GM21529 (cell line): ENCODE measurements around the gene EFCAB13.
"Not testable (repeated sequence)": the region's sequence is repeated elsewhere in the genome, so short reads cannot be mapped to it uniquely, and the experiment has no call there.

Experiments used
- ATAC-seq: cut with Tn5 transposase; IDR thresholded peaks from one replicate; pipeline ENCODE4 v1.9.1; 2021; ENCODE audit not compliant: unreplicated experiment

Gene EFCAB13

DNA sequence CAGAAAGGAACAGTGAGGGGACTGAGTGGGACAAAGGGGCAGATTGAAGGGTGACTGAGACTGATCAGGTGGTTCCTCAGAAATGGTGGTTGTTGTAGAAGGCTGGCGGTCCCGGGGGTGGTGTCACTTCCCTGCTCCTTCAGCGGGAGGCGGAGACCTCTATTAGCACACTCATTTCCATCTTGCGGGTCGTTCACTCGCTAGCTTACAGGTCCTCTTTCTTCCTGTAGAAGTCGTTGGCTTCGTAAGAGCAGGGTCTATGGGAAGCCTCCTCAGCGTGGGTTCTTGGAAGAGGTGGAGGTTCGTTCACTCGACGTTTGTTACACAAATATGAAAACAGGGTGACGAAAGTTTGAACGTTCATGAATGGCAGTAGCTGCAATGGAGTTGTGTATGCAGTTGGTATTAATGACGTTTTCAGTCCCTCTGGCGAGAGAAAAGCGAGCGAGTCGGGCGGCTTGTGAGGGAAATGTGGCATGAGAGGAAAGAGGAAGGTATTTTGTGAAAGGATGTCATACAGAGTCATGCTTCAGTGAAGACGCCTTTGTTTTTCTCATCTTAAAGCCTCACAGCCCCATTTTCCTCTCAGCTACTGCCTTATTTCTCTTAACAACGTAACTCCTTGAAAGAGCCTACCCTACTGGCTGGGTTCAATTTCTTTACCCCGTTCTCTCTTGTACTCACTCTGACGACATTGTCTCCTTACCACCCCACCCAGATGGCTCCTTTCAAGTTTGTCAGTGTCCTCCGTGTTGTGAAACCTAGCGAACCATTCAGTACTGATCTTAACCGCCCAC is 667 bp downstream of the EFCAB13 start:
- peak; percentile 31 for ATAC-seq

DNA sequence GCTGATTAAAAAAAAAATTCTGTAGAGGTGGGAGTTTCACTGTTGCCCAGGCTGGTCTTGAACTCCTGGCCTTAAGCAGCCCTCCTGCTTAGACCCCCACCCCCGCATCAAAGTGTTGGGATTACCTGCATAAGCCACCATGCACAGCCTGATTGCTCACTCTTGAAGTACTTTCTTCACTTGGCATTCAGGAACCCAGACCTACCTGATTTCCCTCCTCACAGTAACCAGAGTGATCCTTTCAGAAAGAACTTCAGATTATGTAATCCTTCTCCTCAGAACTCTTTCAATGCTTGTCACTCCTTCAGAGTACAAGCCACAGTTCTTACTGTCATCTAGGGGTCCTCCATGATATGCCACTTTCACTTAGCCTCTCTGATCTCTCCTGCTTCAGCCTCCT is 1.4 kb downstream of the EFCAB13 start:
- no peak for ATAC-seq

DNA sequence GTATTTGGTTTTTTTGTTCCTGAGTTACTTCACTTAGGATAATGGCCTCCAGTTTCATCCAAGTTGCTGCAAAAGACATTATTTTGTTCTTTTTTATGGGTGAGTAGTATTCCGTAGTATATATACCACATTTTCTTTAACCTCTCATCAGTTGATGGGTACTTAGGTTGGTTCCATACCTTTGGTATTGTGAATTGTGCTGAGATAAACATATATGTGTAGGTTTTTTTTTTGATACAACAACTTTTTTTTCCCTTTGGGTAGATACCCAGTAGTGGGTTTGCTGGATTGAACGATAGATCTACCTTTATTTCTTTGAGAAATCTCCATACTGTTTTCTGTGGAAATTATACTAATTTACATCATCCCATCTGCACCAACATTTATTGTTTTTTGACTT is 6.8 kb downstream of the EFCAB13 start:
- ATAC-seq, result no peak

DNA sequence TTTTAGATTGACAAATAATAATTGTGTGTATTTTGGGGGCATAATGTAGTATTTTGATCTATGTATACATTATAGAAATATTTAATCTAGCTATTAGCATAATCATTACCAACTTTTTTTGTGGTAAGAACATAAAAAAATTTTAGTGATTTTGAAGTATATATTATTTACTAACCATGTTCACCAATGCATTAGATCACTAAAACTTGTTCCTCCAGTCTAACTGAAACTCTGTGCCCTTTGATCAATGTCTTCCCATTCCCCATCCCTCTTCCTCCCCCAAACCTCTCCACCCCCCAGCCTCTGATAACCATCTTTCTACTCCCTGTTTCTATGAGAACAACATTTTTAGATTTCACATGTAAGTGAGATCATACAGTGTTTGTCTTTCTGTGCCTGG is 8.5 kb downstream of the EFCAB13 start:
- ATAC-seq, result no peak

DNA sequence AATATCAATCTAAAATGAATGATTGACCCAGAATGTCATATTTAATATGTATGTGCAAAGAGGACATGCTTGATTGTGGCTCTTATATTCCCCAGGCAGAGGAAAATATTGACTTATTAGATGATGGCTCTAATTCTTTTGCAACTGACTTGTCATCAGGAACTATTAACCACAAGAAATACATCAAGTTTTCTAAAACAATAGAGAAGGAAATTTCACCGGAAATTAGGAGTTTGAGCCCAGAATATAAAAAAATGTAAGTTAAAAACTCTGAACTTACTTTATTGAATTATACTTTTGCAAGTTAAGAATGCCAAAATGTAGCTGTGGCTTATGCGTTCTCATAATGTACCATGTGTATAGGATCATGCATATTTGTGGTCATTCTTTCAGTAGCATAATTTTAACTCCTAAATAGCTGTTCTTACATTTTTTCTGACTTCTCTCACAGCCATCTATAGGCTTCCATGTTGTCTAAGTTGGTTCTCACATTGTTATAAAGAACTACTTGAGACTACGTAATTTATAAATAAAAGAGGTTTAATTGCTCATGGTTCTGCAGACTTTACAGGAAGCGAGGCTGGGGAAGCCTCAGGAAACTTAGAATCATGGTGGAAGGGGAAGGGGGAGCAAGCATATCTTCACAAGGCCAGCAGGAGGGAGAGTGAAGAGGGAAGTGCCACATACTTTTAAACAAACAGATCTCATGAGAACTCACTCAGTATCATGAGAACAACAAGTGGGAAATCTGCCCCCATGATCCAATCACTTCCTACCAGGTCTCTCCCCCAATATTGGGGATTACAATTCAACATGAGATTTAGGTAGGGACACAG is 11.6 kb downstream of the EFCAB13 start:
- no peak for ATAC-seq

DNA sequence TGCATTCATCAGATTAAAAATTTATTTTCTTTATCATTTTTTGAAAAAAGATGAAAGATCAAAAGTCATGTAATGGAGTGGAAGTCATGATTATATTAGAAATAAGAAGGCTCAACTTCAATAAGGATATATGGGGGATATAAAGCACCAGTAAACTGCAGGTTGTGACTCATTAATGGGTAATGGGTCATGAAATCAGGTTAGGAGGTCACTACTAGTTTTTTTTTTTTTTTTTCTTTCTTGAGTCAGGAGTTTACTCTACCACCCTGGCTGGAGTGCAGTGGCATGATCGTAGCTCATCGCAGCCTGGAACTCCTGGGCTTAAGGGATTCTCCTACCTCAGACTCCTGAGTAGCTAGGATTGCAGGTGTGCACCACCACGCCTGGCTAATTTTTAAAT is 14.3 kb downstream of the EFCAB13 start:
- no peak for ATAC-seq

DNA sequence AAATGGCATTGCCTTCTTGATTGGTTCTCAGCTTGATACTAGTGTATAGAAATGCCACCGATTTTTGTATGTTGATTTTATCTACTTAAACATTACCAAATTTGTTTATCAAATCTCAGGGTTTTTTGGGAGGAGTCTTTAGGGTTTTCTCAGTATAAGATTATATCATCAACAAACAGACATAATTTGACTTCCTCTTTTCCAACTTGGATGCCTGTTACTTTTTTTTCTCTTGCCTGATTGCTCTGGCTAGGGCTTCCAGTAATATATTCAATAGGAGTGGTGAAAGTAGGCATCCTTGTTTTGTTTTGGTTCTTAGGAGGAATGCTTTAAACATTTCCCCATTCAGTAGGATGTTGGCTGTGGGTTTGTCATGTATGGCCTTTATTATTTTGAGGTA is 29.1 kb downstream of the EFCAB13 start:
- ATAC-seq, result no peak

DNA sequence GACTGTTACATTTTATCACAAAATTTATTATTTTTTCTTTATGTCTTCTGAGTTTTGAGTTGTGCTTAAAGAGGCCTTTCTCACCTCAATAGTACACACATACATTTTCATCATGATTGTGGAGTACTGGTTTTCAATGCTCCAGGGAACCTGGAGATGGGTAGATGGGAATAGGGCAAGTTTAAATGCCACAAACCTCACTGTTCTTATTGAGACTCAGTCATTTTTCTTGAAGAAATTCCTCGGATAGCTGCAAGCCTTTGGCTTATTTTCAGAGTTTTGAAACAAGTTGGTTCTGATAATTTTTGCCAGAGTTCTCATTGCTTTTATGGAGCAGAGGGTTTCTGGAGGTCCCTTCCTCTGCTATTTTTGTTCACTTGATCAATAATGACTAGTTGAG is 34.9 kb downstream of the EFCAB13 start:
- no peak for ATAC-seq

DNA sequence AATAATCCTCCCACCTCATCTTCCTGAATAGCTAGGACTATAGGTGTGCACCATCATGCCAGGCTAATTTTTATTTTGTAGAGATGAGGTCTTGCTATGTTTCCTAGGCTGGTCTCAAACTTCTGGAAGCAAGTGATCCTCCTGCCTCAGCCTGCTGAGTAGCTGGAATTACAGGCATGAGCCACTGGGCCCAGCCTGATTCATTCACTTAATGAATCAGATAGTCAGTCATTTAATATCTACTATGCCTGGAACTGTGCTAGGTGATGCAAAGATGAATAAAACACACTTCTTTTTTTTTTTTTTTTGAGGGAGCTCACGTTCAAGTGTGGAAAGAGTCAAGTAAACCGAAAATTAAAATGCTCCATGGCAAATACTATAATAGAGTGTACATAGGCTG is 39.4 kb downstream of the EFCAB13 start:
- no peak for ATAC-seq

DNA sequence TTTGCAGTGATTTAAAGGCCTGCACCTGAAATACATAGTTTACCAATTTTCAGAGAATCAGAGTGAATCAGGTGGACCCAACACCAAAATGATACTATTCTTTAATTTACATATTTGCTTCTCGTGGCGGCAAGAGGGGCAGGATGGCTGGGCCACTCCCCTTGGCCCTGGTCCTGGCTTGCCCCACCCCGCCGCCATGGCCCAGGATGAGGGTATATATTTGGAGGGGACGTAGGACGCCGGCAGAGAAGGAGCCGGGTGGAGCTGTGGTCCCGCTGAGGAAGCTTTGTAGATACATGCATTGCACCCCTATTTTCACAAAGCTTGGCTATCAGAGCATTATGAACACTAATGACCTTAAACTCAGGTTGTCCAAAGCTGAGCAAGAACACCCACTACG is 43.5 kb downstream of the EFCAB13 start:
- ATAC-seq, result no peak

DNA sequence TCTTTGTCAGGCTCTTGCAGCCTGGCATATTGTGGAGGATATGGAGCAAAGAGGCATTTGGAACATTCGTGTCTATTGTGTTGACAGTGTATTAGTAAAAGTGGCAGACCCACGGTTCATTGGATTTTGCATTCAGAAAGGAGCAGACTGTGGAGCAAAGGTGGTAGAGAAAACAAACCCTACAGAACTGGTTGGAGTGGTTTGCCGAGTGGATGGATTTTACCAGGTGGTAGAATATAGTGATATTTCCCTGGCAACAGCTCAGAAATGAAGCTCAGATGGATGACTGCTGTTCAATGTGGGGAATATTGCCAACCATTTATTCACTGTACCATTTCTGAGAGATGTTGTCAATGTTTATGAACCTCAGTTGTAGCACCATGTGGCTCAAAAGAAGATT is 44.5 kb downstream of the EFCAB13 start:
- no peak for ATAC-seq

DNA sequence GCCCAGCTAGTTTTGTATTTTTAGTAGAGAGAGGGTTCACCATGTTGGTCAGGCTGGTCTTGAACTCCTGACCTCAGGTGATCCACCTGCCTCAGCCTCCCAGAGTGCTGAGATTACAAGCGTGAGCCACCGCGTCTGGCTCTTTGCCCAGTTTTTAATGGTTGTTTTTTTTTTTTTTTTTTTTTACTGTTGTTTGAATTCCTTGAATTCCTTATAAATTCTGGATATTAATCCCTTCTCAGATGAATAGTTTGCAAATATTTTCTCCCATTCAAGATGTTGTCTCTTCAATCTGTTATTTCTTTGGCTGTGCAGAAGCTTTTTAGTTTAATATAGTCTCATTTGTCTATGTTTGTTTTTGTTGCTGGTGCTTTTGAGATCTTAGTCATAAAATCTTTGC is 47.1 kb downstream of the EFCAB13 start:
- ATAC-seq, result not testable (repeated sequence)

DNA sequence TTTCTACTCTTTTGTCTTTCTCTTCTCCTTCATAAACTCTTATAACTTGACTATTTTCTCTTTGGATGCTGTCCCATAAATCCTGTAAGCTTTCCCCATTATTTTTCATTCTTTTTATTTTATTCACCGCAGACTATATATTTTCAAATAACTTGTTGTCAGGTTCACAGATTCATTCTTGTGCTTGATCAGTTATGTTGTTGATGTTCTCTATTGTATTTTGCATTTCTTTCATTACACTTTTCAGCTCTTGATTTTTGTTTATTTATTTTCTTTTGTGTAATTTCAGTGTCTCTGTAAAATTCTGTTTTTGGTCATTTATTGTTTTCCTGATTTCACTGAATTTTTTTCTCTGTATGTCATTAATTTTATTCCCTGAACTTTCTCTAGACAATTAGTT is 49.2 kb downstream of the EFCAB13 start:
- no peak for ATAC-seq

DNA sequence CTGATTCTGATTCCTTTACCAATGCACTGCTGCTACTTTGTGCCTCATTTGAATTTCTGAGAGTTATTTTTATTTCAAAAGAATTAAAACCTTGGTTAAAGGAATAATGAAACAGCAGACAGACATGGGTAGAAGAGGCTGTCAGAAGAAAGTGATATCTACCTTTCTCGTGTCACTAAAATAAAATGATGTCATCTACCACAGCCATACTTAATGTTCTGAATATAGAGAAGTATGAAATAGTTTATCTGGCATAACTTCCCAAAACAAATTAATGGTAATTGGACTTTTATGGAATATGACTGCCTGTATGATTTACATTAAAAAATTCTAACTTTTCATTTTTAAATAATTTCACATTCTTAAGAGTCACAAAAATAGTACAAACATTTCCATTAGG is 52.5 kb downstream of the EFCAB13 start:
- no peak for ATAC-seq

DNA sequence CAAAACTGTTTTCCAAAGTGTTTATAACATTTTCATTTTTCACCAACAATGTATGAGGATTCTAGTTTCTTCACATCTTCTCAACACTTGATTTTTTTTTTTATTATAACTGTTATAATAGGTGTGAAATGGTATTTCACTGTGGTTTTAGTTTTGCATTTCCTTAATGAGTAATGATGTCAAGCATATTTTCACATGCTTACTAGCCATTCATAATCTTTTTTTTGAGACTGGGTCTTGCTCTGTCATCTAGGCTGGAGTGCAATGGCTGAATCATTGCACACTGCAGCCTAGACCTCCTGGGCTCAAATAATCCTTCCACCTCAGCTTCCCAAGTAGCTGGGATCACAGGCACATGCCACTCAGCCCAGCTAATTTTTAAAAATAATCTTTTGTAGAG is 65.1 kb downstream of the EFCAB13 start:
- no peak for ATAC-seq

DNA sequence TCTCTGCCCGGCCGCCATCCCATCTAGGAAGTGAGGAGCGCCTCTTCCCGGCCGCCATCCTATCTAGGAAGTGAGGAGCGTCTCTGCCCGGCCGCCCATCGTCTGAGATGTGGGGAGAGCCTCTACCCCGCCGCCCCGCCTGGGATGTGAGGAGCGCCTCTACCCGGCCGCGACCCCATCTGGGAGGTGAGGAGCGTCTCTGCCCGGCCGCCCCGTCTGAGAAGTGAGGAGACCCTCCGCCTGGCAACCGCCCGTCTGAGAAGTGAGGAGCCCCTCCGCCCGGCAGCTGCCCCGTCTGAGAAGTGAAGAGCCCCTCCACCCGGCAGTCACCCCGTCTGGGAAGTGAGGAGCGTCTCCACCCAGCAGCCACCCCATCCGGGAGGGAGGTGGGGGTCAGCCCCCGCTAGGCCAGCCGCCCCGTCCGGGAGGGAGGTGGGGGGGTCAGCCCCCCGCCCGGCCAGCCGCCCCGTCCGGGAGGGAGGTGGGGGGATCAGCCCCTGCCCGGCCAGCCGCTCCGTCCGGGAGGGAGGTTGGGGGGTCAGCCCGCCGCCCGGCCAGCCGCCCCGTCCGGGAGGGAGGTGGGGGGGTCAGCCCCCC is 73.9 kb downstream of the EFCAB13 start:
- ATAC-seq, result not testable (repeated sequence)

DNA sequence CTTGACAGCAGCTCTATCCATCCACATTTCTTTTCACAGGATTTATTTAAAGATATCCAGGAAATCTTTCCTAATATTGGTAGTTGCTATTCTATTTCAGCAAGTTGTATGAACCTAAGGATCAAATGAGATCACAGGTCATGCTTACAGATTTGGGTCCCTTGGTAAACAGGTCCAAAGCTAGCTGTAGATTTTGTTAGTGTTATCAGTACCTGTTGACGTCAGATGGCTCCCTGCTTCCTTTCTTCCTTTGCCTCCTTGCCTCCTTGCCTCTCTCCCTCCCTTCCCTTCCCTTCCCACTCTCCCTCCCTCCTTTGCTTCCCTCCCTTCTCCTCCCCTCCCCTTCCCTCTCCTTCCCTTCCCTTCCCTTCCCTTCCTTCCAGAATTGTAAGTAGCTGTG is 76.6 kb downstream of the EFCAB13 start:
- ATAC-seq, result no peak

DNA sequence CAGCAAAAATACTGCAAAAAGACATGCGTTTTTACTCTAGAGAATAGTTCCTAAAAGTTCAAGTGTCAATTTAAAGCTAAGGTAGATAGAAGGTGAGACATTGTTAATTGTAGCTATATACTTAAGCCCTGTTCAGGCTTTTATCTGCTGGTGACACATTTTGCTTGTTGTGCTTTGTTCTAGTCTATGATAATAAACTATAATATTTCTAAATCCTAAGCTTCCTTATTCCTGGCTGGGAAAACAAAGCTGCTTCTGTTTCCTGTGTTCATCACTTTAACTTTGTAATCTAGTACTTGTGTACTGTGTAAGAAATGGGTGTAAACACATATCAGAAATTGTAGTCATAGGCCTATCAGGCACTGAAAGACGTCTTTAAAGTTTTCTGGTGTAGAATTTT is 77.3 kb downstream of the EFCAB13 start:
- ATAC-seq, result no peak

DNA sequence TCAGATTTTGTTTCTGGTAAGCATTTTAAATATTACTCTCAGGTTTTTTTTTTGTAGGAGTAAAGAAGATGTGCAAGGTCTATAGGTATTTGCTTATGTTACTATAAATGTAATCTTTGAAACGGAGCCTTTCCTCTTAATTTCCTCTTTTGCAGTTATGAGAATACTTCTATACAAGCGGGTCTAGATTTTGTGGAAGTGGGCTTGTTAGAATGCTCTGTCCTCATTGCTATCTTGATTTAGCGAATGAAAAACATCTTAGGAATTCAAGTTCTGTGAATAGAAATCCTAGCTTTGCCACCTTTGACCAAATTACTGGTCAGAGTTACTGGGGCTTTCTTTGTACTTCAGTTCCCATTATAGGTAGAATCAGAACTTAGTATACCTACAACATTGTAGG is 80.3 kb downstream of the EFCAB13 start:
- no peak for ATAC-seq

DNA sequence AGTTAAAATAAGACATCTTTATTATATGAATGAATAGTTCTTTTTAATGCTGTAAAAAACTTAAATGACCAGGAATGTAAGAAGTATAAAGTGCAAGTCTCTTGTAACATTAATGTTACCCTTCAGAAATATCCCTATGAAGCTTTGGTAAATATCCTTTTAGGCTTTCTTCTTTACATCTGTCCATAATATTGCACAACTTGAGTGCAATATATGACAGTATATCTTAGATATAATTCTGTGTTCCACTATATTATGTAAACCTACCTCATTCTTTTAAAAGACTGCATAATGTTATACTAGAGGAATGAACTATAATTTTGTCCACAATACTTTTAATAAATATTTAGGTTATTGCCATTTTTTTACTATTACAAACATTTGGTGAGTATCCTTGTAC is 81.1 kb downstream of the EFCAB13 start:
- ATAC-seq, result no peak

DNA sequence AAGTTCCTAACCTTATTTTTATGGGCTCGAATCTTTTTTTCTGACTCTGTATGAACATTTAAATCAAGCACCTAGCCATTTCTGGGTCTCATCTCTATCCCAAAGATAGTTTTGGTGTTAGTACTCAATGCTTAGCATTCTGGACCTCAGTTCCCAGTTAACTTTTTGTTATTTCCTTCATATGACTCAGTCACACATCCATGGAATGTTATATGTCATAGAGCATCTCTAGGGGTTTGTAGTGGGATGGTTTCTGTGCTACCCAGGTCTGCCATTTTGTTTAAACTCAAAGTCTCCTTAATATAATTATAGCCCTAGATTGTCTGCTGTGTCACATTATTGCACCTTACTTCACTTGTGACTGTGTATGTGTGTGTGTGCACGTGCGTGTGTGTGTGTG is 90.1 kb downstream of the EFCAB13 start:
- ATAC-seq, result no peak

DNA sequence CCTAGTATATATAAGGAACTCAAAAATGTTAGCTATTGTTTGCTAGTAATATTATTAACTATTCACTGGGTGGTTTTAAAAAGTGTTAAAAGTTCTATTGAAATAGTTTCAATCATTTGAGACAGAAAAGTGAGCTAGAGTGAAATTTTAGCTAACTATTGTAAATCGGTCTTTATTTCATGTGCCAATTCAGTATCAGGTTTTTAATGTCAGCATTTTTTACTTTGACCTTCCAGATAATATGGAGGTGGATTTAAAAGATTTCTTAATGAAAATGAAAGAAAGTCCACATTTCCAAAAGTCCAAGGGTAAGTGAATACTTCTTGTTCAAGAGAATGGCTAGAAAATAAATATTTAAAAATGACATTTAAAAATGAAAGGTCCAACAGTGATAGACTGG is 90.9 kb downstream of the EFCAB13 start:
- ATAC-seq, result no peak
